Common myeloid progenitor, CD34-positive (primary cell): ENCODE data around the gene ASB12.

Experiments used
- CTCF ChIA-PET: fragments of 350-600 bp; sonication (Branson Sonifier 250); formaldehyde crosslinking; loops from one replicate; lab custom pipeline; 2021; ENCODE audit warnings: antibody characterized with exemption; lab: Charles Lee
- POLR2A ChIA-PET: fragments of 350-600 bp; sonication (Branson Sonifier 250); formaldehyde crosslinking; loops from one replicate; lab custom pipeline; 2021; ENCODE audit warnings: antibody characterized with exemption; lab: Charles Lee
- DNase-seq, 3 donors: peaks; one replicate each; pipeline versions ENCODE4 v3.0.0 to v3.0.0-alpha.2; 2013
- H3K27ac ChIP-seq, 2 experiments: 1 replicate in 1 of 2; 2 replicates in 1 of 2; pipeline ENCODE4 v1.7.0; 2013; ENCODE audit warnings: inconsistent platforms in 2 of 2, low read length in 2 of 2, mild to moderate bottlenecking in 2 of 2, low read depth in 1 of 2, moderate library complexity in 1 of 2; ENCODE audit not compliant: severe bottlenecking in 2 of 2, insufficient read depth in 1 of 2, poor library complexity in 1 of 2
- H3K27me3 ChIP-seq, 5 experiments: replicated peaks in 2 of 5; 1 replicate in 3 of 5; 2 replicates in 2 of 5; pipeline versions ENCODE4 v1.6.1 to v1.7.0; 2013; ENCODE audit warnings: low read length in 4 of 5, mild to moderate bottlenecking in 2 of 5, moderate library complexity in 2 of 5, inconsistent platforms in 1 of 5; ENCODE audit not compliant: insufficient read depth in 5 of 5, control insufficient read depth in 4 of 5
- H3K36me3 ChIP-seq, 4 experiments: 1 replicate in 2 of 4; 2 replicates in 2 of 4; pipeline versions ENCODE4 v1.6.1 to v1.7.0; 2013; ENCODE audit warnings: low read length in 3 of 4, control low read depth in 1 of 4, mild to moderate bottlenecking in 1 of 4; ENCODE audit not compliant: control insufficient read depth in 4 of 4, insufficient read depth in 4 of 4
- H3K4me1 ChIP-seq, 4 experiments: 1 replicate in 3 of 4; 2 replicates in 1 of 4; pipeline versions ENCODE4 v1.6.1 to v1.7.1; 2013; ENCODE audit warnings: low read length in 3 of 4, mild to moderate bottlenecking in 3 of 4, control low read depth in 1 of 4, inconsistent platforms in 1 of 4, moderate library complexity in 1 of 4; ENCODE audit not compliant: control insufficient read depth in 4 of 4, insufficient read depth in 4 of 4; ENCODE audit errors: control extremely low read depth in 1 of 4
- H3K4me3 ChIP-seq, 7 experiments: 1 replicate in 4 of 7; 2 replicates in 3 of 7; pipeline versions ENCODE4 v1.5.1 to v1.7.0; 2013; ENCODE audit warnings: mild to moderate bottlenecking in 7 of 7, low read length in 6 of 7, moderate library complexity in 6 of 7, inconsistent platforms in 2 of 7, low read depth in 2 of 7, control low read depth in 1 of 7; ENCODE audit not compliant: insufficient read depth in 4 of 7, control insufficient read depth in 1 of 7; ENCODE audit errors: extremely low read depth in 1 of 7
- H3K9me3 ChIP-seq, 5 experiments: 1 replicate in 4 of 5; 2 replicates in 1 of 5; pipeline versions ENCODE4 v1.6.1 to v1.7.1; 2013; ENCODE audit warnings: low read length in 4 of 5, mild to moderate bottlenecking in 2 of 5, inconsistent platforms in 1 of 5, low read depth in 1 of 5, moderate library complexity in 1 of 5; ENCODE audit not compliant: control insufficient read depth in 4 of 5, insufficient read depth in 2 of 5; ENCODE audit errors: control extremely low read depth in 1 of 5
- WGBS: methylation state at CpG from one replicate; pipeline ENCODE4 v1.1.5; 2013; ENCODE audit not compliant: insufficient coverage; 5-methylcytosine and 5-hydroxymethylcytosine counted together

ASB12 gene

DNA sequence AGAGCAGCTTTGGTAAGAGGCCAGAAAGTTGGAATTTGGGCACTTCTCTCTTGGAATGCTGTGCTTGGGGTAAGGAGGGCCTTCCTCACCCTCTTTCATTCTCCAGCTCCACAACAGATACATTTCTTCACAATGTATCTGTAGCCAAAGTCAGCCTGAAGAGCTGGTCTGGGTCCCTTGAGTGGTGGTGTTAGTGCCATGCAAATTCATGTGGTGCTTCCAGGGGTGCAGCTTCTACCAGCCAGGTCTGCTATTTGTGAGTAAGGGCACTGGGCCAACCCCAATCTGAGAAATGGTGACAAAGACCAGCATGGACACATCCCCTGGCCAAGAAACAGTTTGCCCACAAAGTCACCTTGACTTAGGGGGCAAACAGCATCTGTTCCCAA lies 42.7 kb downstream of the ASB12 start:
- ChIA-PET POLR2A (no interaction called here), CTCF (no interaction called here)
- peaks cover 0 to 25% (median 7%) of the 10 kb centered on the region in 4 experiments for H3K36me3 ChIP-seq
- no peak overlapping the region for H3K27ac ChIP-seq
- H3K27me3 ChIP-seq, result no peaks in the 10 kb centered on the region
- DNase-seq, result no peak
- H3K4me1 ChIP-seq, result no peaks in the 10 kb centered on the region
- no peak overlapping the region for H3K4me3 ChIP-seq
- H3K9me3 ChIP-seq, result no peaks in the 10 kb centered on the region

- ChIA-PET CTCF (no interaction called here), POLR2A (no interaction called here)
- Histone ChIP-seq H3K9me3 (no peaks in the 10 kb centered on the region), H3K27ac (no peak overlapping the region), H3K4me1 (no peaks in the 10 kb centered on the region), H3K27me3 (no peaks in the 10 kb centered on the region), H3K4me3 (no peak overlapping the region), H3K36me3 (peaks cover 0 to 21% (median 3%) of the 10 kb centered on the region in 4 experiments)
- WGBS, result 75% methylated on average over 1 of the region's 1 CpG
- DNase-seq, result no peak
Measured at GRCh38 chrX:64186974-64187761, 43.2 kb downstream of the ASB12 start.

GRCh38 chrX:64184396-64184795 lies 46.0 kb downstream of the ASB12 start:
- DNase-seq, result no peak
- Histone ChIP-seq H3K4me3 (no peak overlapping the region), H3K4me1 (no peaks in the 10 kb centered on the region), H3K27me3 (no peaks in the 10 kb centered on the region), H3K9me3 (no peaks in the 10 kb centered on the region), H3K27ac (no peak overlapping the region), H3K36me3 (no peaks in the 10 kb centered on the region)
- 93% methylated on average over 2 of the region's 2 CpGs for WGBS
- ChIA-PET POLR2A (no interaction called here), CTCF (no interaction called here)

- no CpG with 5 or more reads among the region's 2 CpGs for WGBS
- POLR2A ChIA-PET, result no interaction called here
- CTCF ChIA-PET, result no interaction called here
- Histone ChIP-seq H3K4me3 (no peak overlapping the region), H3K27ac (no peak overlapping the region), H3K36me3 (no peaks in the 10 kb centered on the region), H3K9me3 (no peaks in the 10 kb centered on the region), H3K27me3 (no peaks in the 10 kb centered on the region), H3K4me1 (no peaks in the 10 kb centered on the region)
- DNase-seq, result no peak
Measured at GRCh38 chrX:64182208-64182607, 48.2 kb downstream of the ASB12 start.

- no peak for DNase-seq
- Histone ChIP-seq H3K27me3 (no peaks in the 10 kb centered on the region), H3K4me3 (no peak overlapping the region), H3K9me3 (peaks cover 0 to 1% (median 0%) of the 10 kb centered on the region in 5 experiments), H3K27ac (no peak overlapping the region), H3K36me3 (no peaks in the 10 kb centered on the region), H3K4me1 (no peaks in the 10 kb centered on the region)
- POLR2A ChIA-PET, result no interaction called here
- CTCF ChIA-PET, result no interaction called here
Measured at GRCh38 chrX:64176876-64177275, 53.5 kb downstream of the ASB12 start.
